ENCODE results near the gene SEPHS1. TPM values are rescaled to one million over a fixed set of nuclear protein-coding genes. Genes with fewer than 3 reads are reported as not detected.

Gene SEPHS1, protein sequence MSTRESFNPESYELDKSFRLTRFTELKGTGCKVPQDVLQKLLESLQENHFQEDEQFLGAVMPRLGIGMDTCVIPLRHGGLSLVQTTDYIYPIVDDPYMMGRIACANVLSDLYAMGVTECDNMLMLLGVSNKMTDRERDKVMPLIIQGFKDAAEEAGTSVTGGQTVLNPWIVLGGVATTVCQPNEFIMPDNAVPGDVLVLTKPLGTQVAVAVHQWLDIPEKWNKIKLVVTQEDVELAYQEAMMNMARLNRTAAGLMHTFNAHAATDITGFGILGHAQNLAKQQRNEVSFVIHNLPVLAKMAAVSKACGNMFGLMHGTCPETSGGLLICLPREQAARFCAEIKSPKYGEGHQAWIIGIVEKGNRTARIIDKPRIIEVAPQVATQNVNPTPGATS
- 18.1 and 26.1 TPM in 2 replicates for total RNA-seq

DNA sequence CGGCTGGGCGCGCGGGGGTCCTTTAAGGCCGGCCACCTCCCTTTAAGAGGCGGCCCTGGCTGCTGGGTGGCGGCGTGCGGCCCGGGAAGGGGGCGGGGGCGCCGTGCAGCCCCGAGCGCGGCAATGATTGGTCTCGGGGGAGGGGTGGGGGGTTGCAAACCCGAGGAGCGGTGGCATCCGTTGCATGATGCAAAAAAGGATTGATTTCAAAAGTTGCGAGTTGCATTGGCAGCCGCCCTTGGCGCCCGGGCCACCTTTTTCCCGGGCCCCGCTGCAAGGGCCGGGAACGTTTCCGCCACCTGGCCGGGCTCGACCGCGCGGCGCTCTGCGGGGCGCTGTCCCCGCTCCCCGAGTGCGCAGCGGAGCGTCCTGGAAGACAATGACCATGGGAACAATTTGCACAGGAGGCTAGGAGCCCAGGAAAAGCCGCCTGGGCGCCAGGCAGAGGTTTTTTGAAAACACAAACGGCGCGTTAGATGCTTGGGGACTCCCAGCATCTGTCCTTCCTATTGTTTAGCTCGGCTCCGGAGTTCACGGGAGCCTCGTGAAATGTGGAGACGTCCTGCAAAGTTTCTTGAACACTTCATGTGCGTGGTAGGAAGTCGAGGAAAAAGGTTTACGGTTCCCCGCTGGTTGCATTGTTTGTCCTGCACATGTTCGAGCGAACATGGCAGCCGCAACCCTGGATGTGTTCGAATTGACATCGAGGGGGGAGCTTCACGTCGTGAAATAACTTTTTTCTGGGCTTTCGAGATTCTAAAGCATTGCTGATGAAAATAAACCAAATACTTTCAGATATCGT lies at the start of gene SEPHS1:
TSS of gene SEPHS1 (minus strand) at position 78 of the 802 bp plus-strand sequence. CDS start 3,343 bp downstream, outside the sequence.
- peak within 1 kb of the TSS; percentile 72 for H3K4me3 ChIP-seq (ENCODE audit: low read depth, low read length)
- peak; percentile 70 for DNase-seq (ENCODE audit: low read depth)
- TF ChIP-seq, protein P1, sequence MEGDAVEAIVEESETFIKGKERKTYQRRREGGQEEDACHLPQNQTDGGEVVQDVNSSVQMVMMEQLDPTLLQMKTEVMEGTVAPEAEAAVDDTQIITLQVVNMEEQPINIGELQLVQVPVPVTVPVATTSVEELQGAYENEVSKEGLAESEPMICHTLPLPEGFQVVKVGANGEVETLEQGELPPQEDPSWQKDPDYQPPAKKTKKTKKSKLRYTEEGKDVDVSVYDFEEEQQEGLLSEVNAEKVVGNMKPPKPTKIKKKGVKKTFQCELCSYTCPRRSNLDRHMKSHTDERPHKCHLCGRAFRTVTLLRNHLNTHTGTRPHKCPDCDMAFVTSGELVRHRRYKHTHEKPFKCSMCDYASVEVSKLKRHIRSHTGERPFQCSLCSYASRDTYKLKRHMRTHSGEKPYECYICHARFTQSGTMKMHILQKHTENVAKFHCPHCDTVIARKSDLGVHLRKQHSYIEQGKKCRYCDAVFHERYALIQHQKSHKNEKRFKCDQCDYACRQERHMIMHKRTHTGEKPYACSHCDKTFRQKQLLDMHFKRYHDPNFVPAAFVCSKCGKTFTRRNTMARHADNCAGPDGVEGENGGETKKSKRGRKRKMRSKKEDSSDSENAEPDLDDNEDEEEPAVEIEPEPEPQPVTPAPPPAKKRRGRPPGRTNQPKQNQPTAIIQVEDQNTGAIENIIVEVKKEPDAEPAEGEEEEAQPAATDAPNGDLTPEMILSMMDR (IDR thresholded peaks at IDR 0.05; ENCODE audit: insufficient read depth, low read depth, low read length) = peak; percentile 1

DNA sequence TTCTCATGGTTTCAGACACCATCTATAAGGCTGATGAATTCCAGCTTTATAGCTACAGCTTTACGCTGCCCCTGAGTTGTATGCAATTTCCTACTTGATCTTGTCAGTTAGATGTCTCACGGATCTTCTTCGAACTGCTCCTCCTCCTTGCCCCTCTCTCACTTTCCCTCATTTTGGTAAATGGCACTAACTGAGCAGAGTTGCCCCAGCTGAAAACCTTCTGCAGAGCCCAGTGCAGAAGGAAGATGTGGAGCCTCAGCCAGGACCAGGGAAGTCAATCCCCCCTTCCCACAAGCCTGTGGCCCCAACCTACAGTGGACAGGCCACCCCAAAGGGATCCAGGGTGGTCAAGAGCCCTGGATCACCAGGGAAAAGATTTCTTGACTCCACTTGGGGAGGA lies 49.0 kb upstream of the SEPHS1 start:
- DNase-seq (ENCODE audit: low read depth) = no peak
- TF ChIP-seq, protein P1 (IDR thresholded peaks at IDR 0.05; ENCODE audit: insufficient read depth, low read depth, low read length) = no peak
- H3K4me3 ChIP-seq (ENCODE audit: low read depth, low read length) = no peak overlapping the region

DNA sequence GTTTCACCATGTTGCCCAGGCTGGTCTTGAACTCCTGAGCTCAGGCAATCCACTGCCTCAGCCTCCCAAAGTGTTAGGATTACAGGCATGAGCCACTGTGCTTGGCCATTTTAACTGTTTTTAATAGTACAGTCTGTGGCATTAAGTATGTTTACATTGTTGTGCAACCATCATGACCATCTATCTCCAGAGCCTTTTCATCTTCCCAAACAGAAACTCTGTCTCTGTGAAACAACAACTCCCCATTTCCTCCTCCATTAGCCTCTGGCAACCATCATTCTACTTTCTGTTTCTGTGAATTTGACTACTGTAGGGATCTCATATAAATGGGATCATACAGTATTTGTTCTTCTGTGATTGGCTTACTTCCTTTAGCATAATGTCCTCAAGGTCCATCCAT lies 48.3 kb upstream of the SEPHS1 start:
- no peak overlapping the region for H3K4me3 ChIP-seq (ENCODE audit: low read depth, low read length)
- peak; percentile 76 for DNase-seq (ENCODE audit: low read depth)
- TF ChIP-seq, protein P1 (IDR thresholded peaks at IDR 0.05; ENCODE audit: insufficient read depth, low read depth, low read length) = no peak

DNA sequence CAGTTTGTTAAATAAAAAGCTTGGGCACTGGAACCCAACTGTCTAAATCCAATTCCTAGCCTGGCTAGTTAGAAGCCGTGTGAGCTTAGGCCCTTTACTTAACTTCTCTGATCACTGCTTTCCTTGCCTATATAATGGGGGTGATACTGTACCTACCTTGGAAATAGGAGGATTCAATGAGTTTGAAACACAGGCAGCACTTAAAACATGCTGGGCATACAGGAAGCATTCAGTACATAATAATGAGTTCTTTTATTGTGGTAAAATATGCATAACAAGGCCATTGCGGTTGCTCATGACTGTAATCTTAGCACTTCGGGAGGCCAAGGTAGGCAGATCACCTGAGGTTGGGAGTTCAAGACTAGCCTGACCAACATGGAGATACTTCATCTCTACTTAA lies 47.4 kb upstream of the SEPHS1 start:
- no peak overlapping the region for H3K4me3 ChIP-seq (ENCODE audit: low read depth, low read length)
- TF ChIP-seq, protein P1 (IDR thresholded peaks at IDR 0.05; ENCODE audit: insufficient read depth, low read depth, low read length) = no peak
- DNase-seq (ENCODE audit: low read depth) = no peak

DNA sequence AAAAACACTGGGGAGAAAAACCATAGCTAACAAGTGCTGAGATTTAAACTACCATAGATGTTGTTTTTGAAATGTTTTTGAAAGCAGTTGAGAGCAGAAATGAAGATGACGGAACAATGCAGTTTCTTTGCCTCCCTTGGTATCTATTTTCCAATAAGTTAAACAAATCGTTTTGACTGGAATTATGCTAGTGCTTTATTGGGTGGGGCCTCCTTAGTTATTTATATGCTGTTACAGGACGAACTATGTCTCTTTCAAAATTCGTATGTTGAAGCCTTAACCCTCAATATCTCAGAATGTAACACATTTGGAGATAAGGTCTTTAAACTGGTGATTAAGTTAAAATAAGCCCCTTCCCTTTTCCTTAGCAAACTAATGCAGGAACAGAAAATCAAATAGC lies 45.5 kb upstream of the SEPHS1 start:
- DNase-seq (ENCODE audit: low read depth) = no peak
- H3K4me3 ChIP-seq (ENCODE audit: low read depth, low read length) = no peak overlapping the region
- TF ChIP-seq, protein P1 (IDR thresholded peaks at IDR 0.05; ENCODE audit: insufficient read depth, low read depth, low read length) = no peak

DNA sequence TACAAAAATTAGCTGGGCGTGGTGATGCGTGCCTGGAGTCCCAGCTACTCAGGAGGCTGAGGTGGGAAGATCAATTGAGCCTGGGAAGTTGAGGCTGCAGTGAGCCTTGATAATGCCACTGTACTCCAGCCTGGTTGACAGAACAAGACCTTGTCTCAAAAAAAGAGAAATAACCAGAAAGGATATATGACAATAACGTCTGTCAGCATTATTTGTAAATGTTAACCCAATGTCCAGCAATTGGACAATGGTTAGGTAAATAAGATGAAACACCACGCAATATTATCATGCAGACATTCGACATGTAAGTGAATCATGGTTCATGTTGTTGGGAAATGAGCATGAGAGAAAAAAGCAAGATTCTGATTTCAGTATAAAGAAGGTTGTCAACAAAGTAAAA lies 44.6 kb upstream of the SEPHS1 start:
- TF ChIP-seq, protein P1 (IDR thresholded peaks at IDR 0.05; ENCODE audit: insufficient read depth, low read depth, low read length) = no peak
- no peak overlapping the region for H3K4me3 ChIP-seq (ENCODE audit: low read depth, low read length)
- no peak for DNase-seq (ENCODE audit: low read depth)

Measured in fibroblast of villous mesenchyme (primary cell).